ENCODE data around the gene ELAVL4. TPM values are rescaled to one million over a fixed set of nuclear protein-coding genes. Genes with fewer than 3 reads are reported as not detected.

Gene ELAVL4
- total RNA-seq, 1 donor from 2014 or later, result 477 TPM

GRCh38 chr1:50251702-50252101 is 143.0 kb downstream of the ELAVL4 start:
- peak; percentile 83 for DNase-seq
- peaks cover 14% of the 10 kb centered on the region for H3K4me1 Mint-ChIP-seq (ENCODE audit: low read depth, unreplicated experiment)
- H3K9me3 Mint-ChIP-seq (ENCODE audit: unreplicated experiment), result peaks cover 3% of the 10 kb centered on the region
- H3K4me3 Mint-ChIP-seq (ENCODE audit: unreplicated experiment), result peak overlapping the region; percentile 85
- TF ChIP-seq CTCF (IDR thresholded peaks at IDR 0.05; ENCODE audit: partially characterized antibody, unreplicated experiment), result no peak
- H3K27me3 Mint-ChIP-seq (ENCODE audit: unreplicated experiment), result no peaks in the 10 kb centered on the region
- H3K36me3 Mint-ChIP-seq (ENCODE audit: unreplicated experiment), result no peaks in the 10 kb centered on the region
- H3K27ac Mint-ChIP-seq (ENCODE audit: unreplicated experiment), result peak overlapping the region; percentile 89

- Mint-ChIP-seq H3K36me3 (ENCODE audit: unreplicated experiment) (no peaks in the 10 kb centered on the region), H3K4me1 (ENCODE audit: low read depth, unreplicated experiment) (peaks cover 14% of the 10 kb centered on the region), H3K27ac (ENCODE audit: unreplicated experiment) (peak overlapping the region; percentile 89), H3K9me3 (ENCODE audit: unreplicated experiment) (peaks cover 3% of the 10 kb centered on the region), H3K4me3 (ENCODE audit: unreplicated experiment) (peak overlapping the region; percentile 63), H3K27me3 (ENCODE audit: unreplicated experiment) (no peaks in the 10 kb centered on the region)
- no peak for DNase-seq
- no peak for TF ChIP-seq CTCF (IDR thresholded peaks at IDR 0.05; ENCODE audit: partially characterized antibody, unreplicated experiment)
Measured at GRCh38 chr1:50252196-50252595, 143.5 kb downstream of the ELAVL4 start.

Other genes with a start within 250 kb of the ELAVL4 start
- gene AGBL4, start 85.0 kb upstream of the ELAVL4 start, total RNA-seq (ENCODE audit: unreplicated experiment), result 3.5 TPM